Stimulated activated CD8-positive, alpha-beta memory T cell treated with anti-CD3 and anti-CD28 coated beads, Interleukin-7, amount 100 ng/mL, for 1 hour (primary cell): ENCODE results near the gene HACL1.
A peak's percentile ranks its signal among the peaks of the same experiment; 100 is the strongest.

Source experiments
- DNase-seq, 2 donors: peaks; one replicate each; pipeline ENCODE4 v3.0.0-alpha.2; 2020; ENCODE audit warnings: low read depth in 2 of 2

Gene HACL1

GRCh38 chr3:15601399-15602145 lies at the start of gene HACL1, which contains the start of gene BTD:
TSS of gene HACL1 (minus strand) at chr3:15601569. CDS start at chr3:15601463, 106 bp downstream.
TSS of gene BTD (plus strand) at chr3:15601745. CDS start at chr3:15635440, 33,695 bp downstream.
- DNase-seq: peak; percentile 95 to 97

- DNase-seq: no peak
These were observed 48.5 kb upstream of the HACL1 start for GRCh38 chr3:15649858-15650257.

- DNase-seq: no peak
These were observed 48.0 kb upstream of the HACL1 start for GRCh38 chr3:15649341-15649740.

- DNase-seq: peak in 1 of 2 donors; percentile 27
These were observed 46.3 kb upstream of the HACL1 start for GRCh38 chr3:15647611-15648167.

GRCh38 chr3:15646851-15647511 lies 45.6 kb upstream of the HACL1 start:
- DNase-seq: no peak

GRCh38 chr3:15645740-15646501 lies 44.6 kb upstream of the HACL1 start:
- DNase-seq: no peak

- DNase-seq: no peak
These were observed 43.9 kb upstream of the HACL1 start for GRCh38 chr3:15645246-15645645.

GRCh38 chr3:15638891-15639262 lies 37.5 kb upstream of the HACL1 start:
- no peak for DNase-seq

GRCh38 chr3:15638193-15638890 lies 37.0 kb upstream of the HACL1 start:
- DNase-seq: no peak

- DNase-seq: no peak
These were observed 36.0 kb upstream of the HACL1 start for GRCh38 chr3:15637131-15637951.

- no peak for DNase-seq
These were observed 34.8 kb upstream of the HACL1 start for GRCh38 chr3:15636028-15636709.

GRCh38 chr3:15635121-15635661 lies 33.8 kb upstream of the HACL1 start:
- DNase-seq: no peak

GRCh38 chr3:15634671-15635070 lies 33.3 kb upstream of the HACL1 start:
- no peak for DNase-seq

GRCh38 chr3:15633766-15634598 lies 32.6 kb upstream of the HACL1 start:
- no peak for DNase-seq

- no peak for DNase-seq
These were observed 31.8 kb upstream of the HACL1 start for GRCh38 chr3:15633159-15633558.

GRCh38 chr3:15632212-15632580 lies 30.8 kb upstream of the HACL1 start:
- DNase-seq: no peak

GRCh38 chr3:15631426-15632211 lies 30.2 kb upstream of the HACL1 start:
- DNase-seq: no peak
